Measurements from ENCODE around the gene RYR3.

The RYR3 gene

DNA sequence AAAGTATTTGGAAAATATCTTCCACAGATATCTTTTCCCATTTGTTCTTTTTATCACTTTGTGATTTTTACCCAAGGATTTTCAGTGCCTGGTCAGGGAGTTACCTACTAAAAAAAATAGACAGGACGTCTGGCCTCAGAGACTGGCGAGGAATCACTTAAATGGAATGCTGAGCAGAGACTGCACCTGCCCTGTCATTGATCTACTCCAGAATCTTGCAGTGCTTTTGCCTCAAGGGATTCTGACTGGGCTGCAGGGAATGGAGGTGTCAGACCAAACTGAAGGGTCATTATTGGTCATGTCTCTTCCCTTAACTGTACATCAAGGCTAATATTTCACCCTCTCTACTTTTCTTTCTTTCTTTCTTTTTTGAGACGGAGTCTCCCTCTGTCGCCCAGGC is 12.1 kb upstream of the RYR3 start:
- Histone ChIP-seq H3K9me2 (replicated peaks; ENCODE audit: insufficient read depth, low read length) (no peaks in the 10 kb centered on the region), H3K27me3 (ENCODE audit: low read length) (0 out of 2 replicates have a peak, but pooled peaks cover 4% of the 10 kb centered on the region), H2AFZ (ENCODE audit: low read depth, low read length, severe bottlenecking) (no peak overlapping the region), H3K9ac (ENCODE audit: low read length) (no peak overlapping the region), H4K20me1 (ENCODE audit: low read depth, low read length) (no peaks in the 10 kb centered on the region), H3K36me3 (ENCODE audit: low read length) (no peaks in the 10 kb centered on the region), H3K4me2 (ENCODE audit: low read depth, low read length, poor library complexity, severe bottlenecking) (no peak overlapping the region), H3F3A (ENCODE audit: insufficient read depth) (no peaks in the 10 kb centered on the region), H3K4me3 (ENCODE audit: insufficient read depth, low read length, poor library complexity, severe bottlenecking) (no peak overlapping the region), H3K9me3 (ENCODE audit: insufficient read depth, low read length) (peaks cover 3% of the 10 kb centered on the region; the same call in 1 of the 2 replicates), H3K27ac (ENCODE audit: low read depth, low read length) (no peak overlapping the region), H3K79me2 (ENCODE audit: insufficient read depth, low read length) (no peaks in the 10 kb centered on the region)
- no peak for TF ChIP-seq EZH2phosphoT487 (conservative IDR thresholded peaks at IDR 0.05; ENCODE audit: low read length)
- TF ChIP-seq, protein P1, sequence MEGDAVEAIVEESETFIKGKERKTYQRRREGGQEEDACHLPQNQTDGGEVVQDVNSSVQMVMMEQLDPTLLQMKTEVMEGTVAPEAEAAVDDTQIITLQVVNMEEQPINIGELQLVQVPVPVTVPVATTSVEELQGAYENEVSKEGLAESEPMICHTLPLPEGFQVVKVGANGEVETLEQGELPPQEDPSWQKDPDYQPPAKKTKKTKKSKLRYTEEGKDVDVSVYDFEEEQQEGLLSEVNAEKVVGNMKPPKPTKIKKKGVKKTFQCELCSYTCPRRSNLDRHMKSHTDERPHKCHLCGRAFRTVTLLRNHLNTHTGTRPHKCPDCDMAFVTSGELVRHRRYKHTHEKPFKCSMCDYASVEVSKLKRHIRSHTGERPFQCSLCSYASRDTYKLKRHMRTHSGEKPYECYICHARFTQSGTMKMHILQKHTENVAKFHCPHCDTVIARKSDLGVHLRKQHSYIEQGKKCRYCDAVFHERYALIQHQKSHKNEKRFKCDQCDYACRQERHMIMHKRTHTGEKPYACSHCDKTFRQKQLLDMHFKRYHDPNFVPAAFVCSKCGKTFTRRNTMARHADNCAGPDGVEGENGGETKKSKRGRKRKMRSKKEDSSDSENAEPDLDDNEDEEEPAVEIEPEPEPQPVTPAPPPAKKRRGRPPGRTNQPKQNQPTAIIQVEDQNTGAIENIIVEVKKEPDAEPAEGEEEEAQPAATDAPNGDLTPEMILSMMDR (IDR thresholded peaks at IDR 0.05; ENCODE audit: insufficient read depth, low read length, poor library complexity, severe bottlenecking), result no peak

DNA sequence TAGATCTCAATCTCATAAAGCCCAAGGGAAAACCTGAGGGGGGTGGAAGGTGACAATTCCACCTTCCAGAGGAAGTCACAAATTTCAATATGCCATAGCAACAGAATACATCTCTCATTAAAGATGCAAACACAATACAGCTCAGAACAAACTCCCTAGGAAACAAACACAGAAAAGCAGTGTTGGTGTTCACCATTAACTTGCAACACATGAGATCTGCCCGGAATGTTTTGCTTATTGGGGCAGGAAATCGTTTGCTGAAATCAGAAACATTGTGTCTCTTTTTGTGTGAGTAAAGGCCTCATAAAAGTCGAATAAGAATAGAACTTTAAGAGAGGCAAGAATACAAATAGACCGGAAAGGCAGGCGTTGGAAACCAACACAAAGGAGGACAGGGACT is 5.8 kb upstream of the RYR3 start:
- H3K9me3 ChIP-seq (ENCODE audit: insufficient read depth, low read length), result peaks cover 3% of the 10 kb centered on the region; the same call in 1 of the 2 replicates
- no peaks in the 10 kb centered on the region for H3K79me2 ChIP-seq (ENCODE audit: insufficient read depth, low read length)
- no peak overlapping the region for H2AFZ ChIP-seq (ENCODE audit: low read depth, low read length, severe bottlenecking)
- H3K4me3 ChIP-seq (ENCODE audit: insufficient read depth, low read length, poor library complexity, severe bottlenecking), result no peak overlapping the region
- no peak overlapping the region for H3K4me2 ChIP-seq (ENCODE audit: low read depth, low read length, poor library complexity, severe bottlenecking)
- H4K20me1 ChIP-seq (ENCODE audit: low read depth, low read length), result no peaks in the 10 kb centered on the region
- H3K36me3 ChIP-seq (ENCODE audit: low read length), result no peaks in the 10 kb centered on the region
- TF ChIP-seq, protein P1 (IDR thresholded peaks at IDR 0.05; ENCODE audit: insufficient read depth, low read length, poor library complexity, severe bottlenecking), result no peak
- no peaks in the 10 kb centered on the region for H3F3A ChIP-seq (ENCODE audit: insufficient read depth)
- H3K27me3 ChIP-seq (ENCODE audit: low read length), result 0 out of 2 replicates have a peak, but pooled peaks cover 5% of the 10 kb centered on the region
- H3K9me2 ChIP-seq (replicated peaks; ENCODE audit: insufficient read depth, low read length), result no peaks in the 10 kb centered on the region
- no peak overlapping the region for H3K9ac ChIP-seq (ENCODE audit: low read length)
- no peak overlapping the region for H3K27ac ChIP-seq (ENCODE audit: low read depth, low read length)

DNA sequence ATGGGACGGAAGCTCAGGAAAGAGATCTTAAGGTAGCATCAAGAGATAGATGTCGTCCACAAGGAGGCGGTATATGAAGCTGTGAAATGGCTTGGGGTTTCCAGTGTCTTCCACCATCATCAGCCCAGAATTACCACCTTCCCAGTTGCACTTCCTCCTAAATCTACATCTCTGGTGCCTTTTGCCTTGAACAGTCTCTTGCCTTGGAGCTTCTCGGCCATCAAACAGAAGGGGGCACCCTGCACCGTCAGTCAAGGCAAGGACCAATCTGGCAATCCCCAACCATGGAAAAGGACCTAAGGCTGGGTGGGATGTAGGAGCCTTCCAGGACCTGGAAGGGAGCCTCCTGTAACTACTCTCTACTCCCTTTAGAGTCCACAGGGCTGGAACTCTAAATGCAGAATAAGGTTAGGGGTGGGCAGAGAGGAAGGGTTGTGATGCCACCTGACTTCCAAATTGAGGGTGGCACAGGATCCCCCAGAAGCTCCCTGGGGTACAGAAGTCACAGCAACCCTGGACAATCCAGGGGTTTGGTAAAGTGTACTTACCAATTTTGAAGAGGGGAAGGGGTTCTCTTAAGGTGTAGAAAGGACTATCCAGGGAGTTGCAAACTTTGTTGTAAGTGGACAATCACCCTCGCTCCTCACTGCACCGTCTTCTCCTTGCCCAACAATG is 1.0 kb upstream of the RYR3 start:
- Histone ChIP-seq H3K4me3 (ENCODE audit: insufficient read depth, low read length, poor library complexity, severe bottlenecking) (no peak overlapping the region), H3K36me3 (ENCODE audit: low read length) (no peaks in the 10 kb centered on the region), H3K27me3 (ENCODE audit: low read length) (no peaks in the 10 kb centered on the region), H4K20me1 (ENCODE audit: low read depth, low read length) (no peaks in the 10 kb centered on the region), H3K9me3 (ENCODE audit: insufficient read depth, low read length) (no peaks in the 10 kb centered on the region), H3K4me2 (ENCODE audit: low read depth, low read length, poor library complexity, severe bottlenecking) (no peak overlapping the region), H3F3A (ENCODE audit: insufficient read depth) (no peaks in the 10 kb centered on the region), H3K9ac (ENCODE audit: low read length) (no peak overlapping the region), H3K9me2 (replicated peaks; ENCODE audit: insufficient read depth, low read length) (no peaks in the 10 kb centered on the region), H3K27ac (ENCODE audit: low read depth, low read length) (no peak overlapping the region), H2AFZ (ENCODE audit: low read depth, low read length, severe bottlenecking) (no peak overlapping the region), H3K79me2 (ENCODE audit: insufficient read depth, low read length) (no peaks in the 10 kb centered on the region)
- TF ChIP-seq, protein P1 (IDR thresholded peaks at IDR 0.05; ENCODE audit: insufficient read depth, low read length, poor library complexity, severe bottlenecking), result peak; percentile 18
- TF ChIP-seq EZH2phosphoT487 (conservative IDR thresholded peaks at IDR 0.05; ENCODE audit: low read length), result no peak

Data from SU-DHL-6 (cell line).